Esophagus squamous epithelium (tissue), 5 donors: ENCODE data around the gene SETBP1. TPM values are rescaled to one million over a fixed set of nuclear protein-coding genes. Genes with fewer than 3 reads are reported as not detected.
"Not testable (repeated sequence)": the region's sequence is repeated elsewhere in the genome, so short reads cannot be mapped to it uniquely, and the experiment has no call there.

Source experiments
- DNase-seq: peaks from one replicate; lab custom pipeline; 2025; lab: John Stamatoyannopoulos, UW
- H3K27ac ChIP-seq, 4 donors: fragments of 200-600 bp; sonication (generic); one replicate each; pipeline ENCODE4 v1.5.1; 2016 to 2019; ENCODE audit warnings: mild to moderate bottlenecking in 1 of 4
- H3K27me3 ChIP-seq, 4 donors: fragments of 200-600 bp; sonication (generic); 1 replicate in 3 of 4; 2 replicates in 1 of 4; pipeline versions ENCODE4 v1.5.1 to v1.6.0; 2017 to 2021; ENCODE audit warnings: antibody characterized with exemption in 1 of 4
- H3K36me3 ChIP-seq, 3 donors: fragments of 200-600 bp; sonication (generic); one replicate each; pipeline ENCODE4 v1.5.1; 2016 to 2019
- H3K4me1 ChIP-seq, 3 donors: fragments of 200-600 bp; sonication (generic); one replicate each; pipeline ENCODE4 v1.5.1; 2017 to 2019
- H3K4me3 ChIP-seq, 4 donors: fragments of 200-600 bp; sonication (generic); 1 replicate in 3 of 4; 2 replicates in 1 of 4; pipeline ENCODE4 v1.5.1; 2016 to 2019; ENCODE audit warnings: mild to moderate bottlenecking in 2 of 4, moderate library complexity in 1 of 4
- H3K9me3 ChIP-seq, 3 donors: fragments of 200-600 bp; sonication (generic); one replicate each; pipeline ENCODE4 v1.5.1; 2016 to 2019
- POLR2A ChIP-seq, 4 donors: fragments of 450-650 bp; IDR thresholded peaks; one replicate each; pipeline ENCODE4 v1.6.1; 2017; ENCODE audit warnings: antibody characterized with exemption in 4 of 4, mild to moderate bottlenecking in 4 of 4, moderate library complexity in 3 of 4
- WGBS, 2 donors: methylation state at CpG; one replicate each; pipeline ENCODE4 v1.1.5; 2018; 5-methylcytosine and 5-hydroxymethylcytosine counted together
- intact Hi-C: fragments of 100-400 bp; cut with DNase I; formaldehyde crosslinking; loops from one replicate; pipeline ENCODE4 v1.15.0; 2022
- total RNA-seq, 4 donors: library from RNA; depleted of rRNA; stranded (reverse); fragments of >200 nt; gene quantifications; one replicate each; pipeline ENCODE4 v1.1.0, GENCODE V29; 2016
- TF ChIP-seq, protein P1 (sequence below), 6 experiments: fragments of 450-650 bp in 4 of 6; fragments of 200-600 bp in 2 of 6; sonication (generic) in 2 of 6; IDR thresholded peaks; one replicate each; pipeline ENCODE4 v1.5.1; 2016 to 2019; ENCODE audit warnings: antibody characterized with exemption in 6 of 6, mild to moderate bottlenecking in 4 of 6, moderate library complexity in 4 of 6
- donor health status: DM: yes; HTN: yes; CAD: no.

SETBP1 gene
- total RNA-seq, 4 donors from 2014 or later, result 2.6 to 18.5 (median 6.4) TPM

DNA sequence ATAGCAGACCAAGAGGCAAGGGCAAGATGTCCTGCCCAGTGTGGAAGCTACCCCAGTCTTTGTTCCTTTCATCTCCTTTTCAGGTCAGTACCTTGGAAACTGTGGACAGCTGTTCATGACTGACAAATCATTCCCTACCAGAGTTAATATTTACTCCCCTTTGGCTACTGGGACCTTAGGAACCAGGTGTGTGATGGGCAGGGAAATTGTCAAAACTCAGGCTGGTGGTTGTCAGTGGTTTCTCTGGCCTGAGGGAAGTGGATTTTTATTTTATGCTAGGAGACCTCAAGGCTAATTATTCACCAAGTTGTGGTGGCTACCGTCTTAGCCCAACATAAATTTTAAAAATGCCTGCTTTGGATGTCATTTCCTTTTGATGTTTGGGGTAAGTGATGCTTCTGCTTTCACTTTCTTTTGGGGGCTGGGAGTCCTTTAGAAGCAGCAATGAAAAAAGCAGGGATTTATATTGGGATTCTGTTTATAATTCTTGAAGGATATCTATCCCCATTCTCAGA, 119.3 kb downstream of the SETBP1 start:
- H3K36me3 ChIP-seq, result no peaks in the 10 kb centered on the region
- WGBS, 2 donors, result 43 to 64% methylated on average over 1 of the region's 1 CpG
- H3K27ac ChIP-seq, result no peak overlapping the region
- H3K4me1 ChIP-seq, result peaks cover 0 to 29% (median 11%) of the 10 kb centered on the region in 3 donors
- TF ChIP-seq, protein P1, sequence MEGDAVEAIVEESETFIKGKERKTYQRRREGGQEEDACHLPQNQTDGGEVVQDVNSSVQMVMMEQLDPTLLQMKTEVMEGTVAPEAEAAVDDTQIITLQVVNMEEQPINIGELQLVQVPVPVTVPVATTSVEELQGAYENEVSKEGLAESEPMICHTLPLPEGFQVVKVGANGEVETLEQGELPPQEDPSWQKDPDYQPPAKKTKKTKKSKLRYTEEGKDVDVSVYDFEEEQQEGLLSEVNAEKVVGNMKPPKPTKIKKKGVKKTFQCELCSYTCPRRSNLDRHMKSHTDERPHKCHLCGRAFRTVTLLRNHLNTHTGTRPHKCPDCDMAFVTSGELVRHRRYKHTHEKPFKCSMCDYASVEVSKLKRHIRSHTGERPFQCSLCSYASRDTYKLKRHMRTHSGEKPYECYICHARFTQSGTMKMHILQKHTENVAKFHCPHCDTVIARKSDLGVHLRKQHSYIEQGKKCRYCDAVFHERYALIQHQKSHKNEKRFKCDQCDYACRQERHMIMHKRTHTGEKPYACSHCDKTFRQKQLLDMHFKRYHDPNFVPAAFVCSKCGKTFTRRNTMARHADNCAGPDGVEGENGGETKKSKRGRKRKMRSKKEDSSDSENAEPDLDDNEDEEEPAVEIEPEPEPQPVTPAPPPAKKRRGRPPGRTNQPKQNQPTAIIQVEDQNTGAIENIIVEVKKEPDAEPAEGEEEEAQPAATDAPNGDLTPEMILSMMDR (IDR thresholded peaks at IDR 0.05), result no peak
- no peak for TF ChIP-seq POLR2A (IDR thresholded peaks at IDR 0.05)
- no peaks in the 10 kb centered on the region for H3K27me3 ChIP-seq
- H3K4me3 ChIP-seq, result no peak overlapping the region
- DNase-seq, result no peak
- intact Hi-C loops, result no loop called here
- no peaks in the 10 kb centered on the region for H3K9me3 ChIP-seq

DNA sequence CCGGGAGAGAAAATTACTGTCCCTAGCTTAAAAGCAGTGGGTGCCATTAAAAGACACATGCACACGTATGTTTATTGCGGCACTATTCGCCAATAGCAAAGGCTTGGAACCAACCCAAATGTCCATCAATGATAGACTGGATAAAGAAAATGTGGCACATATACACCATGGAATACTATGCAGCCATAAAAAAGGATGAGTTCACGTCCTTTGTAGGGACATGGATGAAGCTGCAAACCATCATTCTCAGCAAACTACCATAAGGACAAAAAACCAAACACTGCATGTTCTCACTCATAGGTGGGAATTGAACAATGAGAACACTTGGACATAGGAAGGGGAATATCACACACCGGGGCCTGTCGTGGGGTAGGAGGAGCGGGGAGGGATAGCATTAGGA, 120.1 kb downstream of the SETBP1 start:
- 91 to 92% methylated on average over 8 of the region's 8 CpGs for WGBS, 2 donors
- H3K4me1 ChIP-seq, result peaks cover 0 to 34% (median 11%) of the 10 kb centered on the region in 3 donors
- H3K27ac ChIP-seq, intact Hi-C loops, H3K4me3 ChIP-seq, H3K9me3 ChIP-seq, H3K27me3 ChIP-seq, H3K36me3 ChIP-seq, DNase-seq: not testable (repeated sequence)

DNA sequence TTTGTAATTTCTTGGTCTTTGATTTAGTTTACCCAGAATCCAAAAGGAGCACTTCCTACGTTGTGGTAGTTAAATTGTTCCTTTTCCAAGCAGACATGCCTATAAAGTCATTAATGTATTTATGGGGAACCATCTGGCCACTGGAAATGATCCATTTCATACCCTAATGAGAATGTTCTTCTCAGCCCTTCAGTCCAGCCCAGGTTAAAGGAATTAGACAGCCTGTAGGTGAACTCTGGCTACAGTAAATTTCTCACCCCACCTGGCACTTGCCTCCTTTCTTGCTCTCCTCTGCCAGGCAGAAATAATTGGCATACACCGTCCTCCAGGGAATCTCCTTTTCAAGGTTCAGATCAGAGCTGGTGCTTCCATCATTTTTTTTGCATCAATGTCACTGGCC, 121.1 kb downstream of the SETBP1 start:
- no peaks in the 10 kb centered on the region for H3K36me3 ChIP-seq
- intact Hi-C loops, result no loop called here
- H3K27ac ChIP-seq, result peak overlapping the region; percentile 29 to 88 (median 79)
- no peak for DNase-seq
- WGBS, 2 donors, result 83 to 87% methylated on average over 2 of the region's 2 CpGs
- no peak for TF ChIP-seq POLR2A (IDR thresholded peaks at IDR 0.05)
- TF ChIP-seq, protein P1 (IDR thresholded peaks at IDR 0.05), result no peak
- H3K4me3 ChIP-seq, result no peak overlapping the region
- peaks cover 0 to 37% (median 11%) of the 10 kb centered on the region in 3 donors for H3K4me1 ChIP-seq
- no peaks in the 10 kb centered on the region for H3K9me3 ChIP-seq
- H3K27me3 ChIP-seq, result no peaks in the 10 kb centered on the region

DNA sequence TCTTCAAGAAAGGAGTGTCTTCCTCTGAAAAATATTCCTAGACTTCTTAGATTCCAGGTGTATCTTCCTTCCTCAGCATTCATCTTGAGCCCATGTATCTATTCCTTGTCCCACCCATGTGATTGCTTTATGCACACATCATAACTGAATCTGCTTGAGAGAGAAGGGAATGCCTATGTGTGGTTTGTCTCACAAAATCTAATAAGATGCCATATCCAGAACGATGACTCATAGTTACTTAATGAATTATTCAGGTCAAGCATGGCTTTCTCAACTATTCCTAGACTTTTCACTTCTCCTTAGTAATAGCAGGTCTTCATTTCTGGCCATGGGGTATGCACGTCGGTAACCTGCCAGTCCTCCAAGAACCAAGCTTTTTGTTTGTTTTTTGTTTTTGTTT, 121.8 kb downstream of the SETBP1 start:
- intact Hi-C loops, result no loop called here
- Histone ChIP-seq H3K4me3 (no peak overlapping the region), H3K27me3 (no peaks in the 10 kb centered on the region), H3K27ac (peak overlapping the region; percentile 29 to 88 (median 79)), H3K4me1 (peaks cover 0 to 37% (median 11%) of the 10 kb centered on the region in 3 donors), H3K36me3 (no peaks in the 10 kb centered on the region), H3K9me3 (no peaks in the 10 kb centered on the region)
- no peak for TF ChIP-seq POLR2A (IDR thresholded peaks at IDR 0.05)
- TF ChIP-seq, protein P1 (IDR thresholded peaks at IDR 0.05), result no peak
- no peak for DNase-seq
- 59 to 73% methylated on average over 3 of the region's 3 CpGs for WGBS, 2 donors

DNA sequence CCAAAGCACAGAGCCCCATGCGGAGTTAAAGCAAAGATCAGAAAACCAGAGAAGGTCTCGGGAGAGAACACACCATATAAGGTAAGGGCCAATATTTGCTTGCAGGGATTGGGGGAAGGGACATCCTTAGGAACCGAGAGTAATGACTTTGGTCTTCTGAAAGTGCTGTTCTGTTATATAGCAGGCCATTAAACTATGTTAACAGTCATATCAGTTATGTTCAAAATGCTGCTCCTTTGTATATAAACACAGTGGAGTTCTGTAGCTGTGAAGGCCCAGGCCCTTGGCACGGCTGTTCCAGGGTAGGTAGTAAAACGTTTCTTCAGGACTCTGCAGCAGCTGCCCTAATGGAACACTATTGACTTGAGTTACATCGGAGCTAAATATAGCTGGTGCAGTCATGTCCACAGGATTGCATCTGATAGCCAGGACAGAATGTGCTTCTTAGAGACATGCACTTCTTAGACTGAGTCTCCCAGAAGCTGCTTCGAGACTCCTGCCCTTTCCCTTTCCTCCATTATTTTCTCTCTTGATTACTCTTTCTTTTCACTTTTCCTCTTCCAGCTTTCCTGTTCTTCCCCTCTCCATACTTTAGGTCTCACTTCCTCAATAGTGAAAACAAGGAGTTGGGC, 122.4 kb downstream of the SETBP1 start:
- no peak for DNase-seq
- WGBS, 2 donors, result 73 to 77% methylated on average over 7 of the region's 7 CpGs
- intact Hi-C loops, result no loop called here
- no peaks in the 10 kb centered on the region for H3K27me3 ChIP-seq
- TF ChIP-seq, protein P1 (IDR thresholded peaks at IDR 0.05), result no peak
- no peak for TF ChIP-seq POLR2A (IDR thresholded peaks at IDR 0.05)
- H3K36me3 ChIP-seq, result no peaks in the 10 kb centered on the region
- H3K27ac ChIP-seq, result peak overlapping the region; percentile 29 to 88 (median 79)
- H3K4me1 ChIP-seq, result peaks cover 0 to 37% (median 11%) of the 10 kb centered on the region in 3 donors
- no peak overlapping the region for H3K4me3 ChIP-seq
- H3K9me3 ChIP-seq, result no peaks in the 10 kb centered on the region
